ENCODE data around the gene PHB1. TPM values are rescaled to one million over a fixed set of nuclear protein-coding genes. Genes with fewer than 3 reads are reported as not detected.

Gene PHB1
- total RNA-seq, 1 experiment from 2014 or later, result 325 TPM

GRCh38 chr17:49406421-49407061 lies 8.1 kb downstream of the PHB1 start:
- H3K9me3 ChIP-seq (ENCODE audit: control insufficient read depth, low read depth, low read length), result no peaks in the 10 kb centered on the region
- Mint-ChIP-seq H3K4me3 (no peak overlapping the region), H3K27me3 (ENCODE audit: low read depth) (no peaks in the 10 kb centered on the region), H3K4me1 (peaks cover 7 to 18% of the 10 kb centered on the region in 2 experiments), H3K36me3 (ENCODE audit: insufficient read depth in 1 of 3, low read depth in 3 of 3) (peaks cover 58 to 90% (median 73%) of the 10 kb centered on the region in 3 experiments), H3K27ac (no peak overlapping the region), H3K9me3 (no peaks in the 10 kb centered on the region)
- no peak overlapping the region for H3K23ac ChIP-seq (ENCODE audit: insufficient read length, low read depth, low read length)
- no peak overlapping the region for H3K14ac ChIP-seq (ENCODE audit: insufficient read depth, low read length)
- no peak overlapping the region for H2BK15ac ChIP-seq (ENCODE audit: low read depth, low read length)
- H2BK120ac ChIP-seq (ENCODE audit: low read depth, low read length, poor library complexity, severe bottlenecking), result no peak overlapping the region
- no peak overlapping the region for H3K56ac ChIP-seq (ENCODE audit: insufficient read length, low read depth, low read length)
- no peak overlapping the region for H3K4me2 ChIP-seq (ENCODE audit: insufficient read depth, insufficient read length, low read length)
- no peak overlapping the region for H2AFZ ChIP-seq (ENCODE audit: low read length)
- H3K79me1 ChIP-seq (ENCODE audit: insufficient read depth, low read depth, low read length, poor library complexity, severe bottlenecking), result no peaks in the 10 kb centered on the region
- H2AK5ac ChIP-seq (ENCODE audit: insufficient read length, low read length), result no peak overlapping the region
- H3K4ac ChIP-seq (ENCODE audit: low read depth, low read length), result no peak overlapping the region
- no peak for DNase-seq
- H4K8ac ChIP-seq (replicated peaks; ENCODE audit: insufficient read length, low read depth, low read length), result no peak overlapping the region
- H4K20me1 ChIP-seq (ENCODE audit: control insufficient read depth, insufficient read depth, insufficient read length), result peaks cover 2% of the 10 kb centered on the region
- no peak overlapping the region for H3T11ph ChIP-seq (ENCODE audit: low read length)
- WGBS (ENCODE audit: extremely low coverage, insufficient read length, low lambda C conversion rate), result no CpG with 5 or more reads among the region's 9 CpGs
- H3K27ac ChIP-seq (ENCODE audit: insufficient read length, low read depth, low read length), result no peak overlapping the region
- H2BK20ac ChIP-seq (ENCODE audit: low read depth, low read length, poor library complexity, severe bottlenecking), result no peak overlapping the region
- no peaks in the 10 kb centered on the region for H3K23me2 ChIP-seq (ENCODE audit: insufficient read length, low read depth, low read length, poor library complexity, severe bottlenecking)
- H3K79me2 ChIP-seq (ENCODE audit: insufficient read depth, low read length), result no peaks in the 10 kb centered on the region
- no peak overlapping the region for H2BK5ac ChIP-seq (ENCODE audit: insufficient read length, low read length)
- no peak overlapping the region for H2BK12ac ChIP-seq (ENCODE audit: insufficient read length, low read depth, low read length)
- no peaks in the 10 kb centered on the region for H3K27me3 ChIP-seq (ENCODE audit: insufficient read depth, low read length)
- TF ChIP-seq, protein P1, sequence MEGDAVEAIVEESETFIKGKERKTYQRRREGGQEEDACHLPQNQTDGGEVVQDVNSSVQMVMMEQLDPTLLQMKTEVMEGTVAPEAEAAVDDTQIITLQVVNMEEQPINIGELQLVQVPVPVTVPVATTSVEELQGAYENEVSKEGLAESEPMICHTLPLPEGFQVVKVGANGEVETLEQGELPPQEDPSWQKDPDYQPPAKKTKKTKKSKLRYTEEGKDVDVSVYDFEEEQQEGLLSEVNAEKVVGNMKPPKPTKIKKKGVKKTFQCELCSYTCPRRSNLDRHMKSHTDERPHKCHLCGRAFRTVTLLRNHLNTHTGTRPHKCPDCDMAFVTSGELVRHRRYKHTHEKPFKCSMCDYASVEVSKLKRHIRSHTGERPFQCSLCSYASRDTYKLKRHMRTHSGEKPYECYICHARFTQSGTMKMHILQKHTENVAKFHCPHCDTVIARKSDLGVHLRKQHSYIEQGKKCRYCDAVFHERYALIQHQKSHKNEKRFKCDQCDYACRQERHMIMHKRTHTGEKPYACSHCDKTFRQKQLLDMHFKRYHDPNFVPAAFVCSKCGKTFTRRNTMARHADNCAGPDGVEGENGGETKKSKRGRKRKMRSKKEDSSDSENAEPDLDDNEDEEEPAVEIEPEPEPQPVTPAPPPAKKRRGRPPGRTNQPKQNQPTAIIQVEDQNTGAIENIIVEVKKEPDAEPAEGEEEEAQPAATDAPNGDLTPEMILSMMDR (conservative IDR thresholded peaks at IDR 0.05), result no peak
- H3K18ac ChIP-seq (ENCODE audit: insufficient read length, low read depth, low read length), result no peak overlapping the region
- no peak overlapping the region for H4K91ac ChIP-seq (ENCODE audit: insufficient read length, low read depth, low read length)
- H4K5ac ChIP-seq (ENCODE audit: insufficient read length, low read depth, low read length), result no peak overlapping the region
- H3K4me1 ChIP-seq (ENCODE audit: insufficient read depth, low read length), result no peaks in the 10 kb centered on the region
- H3K9ac ChIP-seq (ENCODE audit: extremely low read depth, insufficient read length, low read length), result no peak overlapping the region

Data from H9 (cell line).